ENCODE measurements around the gene LAMA3. TPM values are rescaled to one million over a fixed set of nuclear protein-coding genes. Genes with fewer than 3 reads are reported as not detected.

LAMA3 gene
- total and polyA plus RNA-seq, 10 of the 15 experiments (the other 5 are each of a cell fraction or from before 2014, with no cell fraction given) = 0.37 to 6.5 (median 5.4) TPM

- no peak for TF ChIP-seq ZNF592 (IDR thresholded peaks at IDR 0.05)
- no peak for TF ChIP-seq EED (IDR thresholded peaks at IDR 0.05; ENCODE audit: low read depth)
- no peak for TF ChIP-seq BACH1 (IDR thresholded peaks at IDR 0.05; ENCODE audit: borderline replicate concordance)
- no peak for TF ChIP-seq SP1 (IDR thresholded peaks at IDR 0.05; ENCODE audit: low read depth, low read length)
These were observed 158.2 kb downstream of the LAMA3 start (continued) for GRCh38 chr18:23847321-23847986.

GRCh38 chr18:23849141-23849540 is 159.9 kb downstream of the LAMA3 start:
- Histone ChIP-seq H2AFZ (ENCODE audit: control insufficient read depth, low read depth, low read length) (no peak overlapping the region), H3K27ac (ENCODE audit: control insufficient read depth, insufficient read depth) (no peak overlapping the region), H3K4me3 (no peak overlapping the region), H3K9me3 (replicated peaks; ENCODE audit: control insufficient read depth, insufficient read depth, low read length) (no peaks in the 10 kb centered on the region), H3K36me3 (ENCODE audit: control insufficient read depth in 2 of 2, insufficient read depth in 2 of 2, low read length in 1 of 2) (no peaks in the 10 kb centered on the region), H4K20me1 (ENCODE audit: control insufficient read depth, insufficient read depth) (no peaks in the 10 kb centered on the region), H3K4me2 (ENCODE audit: control insufficient read depth, insufficient read depth) (no peak overlapping the region), H3K4me1 (ENCODE audit: control insufficient read depth, insufficient read depth, low read length) (peaks cover 5% of the 10 kb centered on the region; the same call in 1 of the 2 replicates), H3K9ac (ENCODE audit: control insufficient read depth, insufficient read depth, low read length) (no peak overlapping the region), H3K79me2 (ENCODE audit: control insufficient read depth, insufficient read depth, low read length) (no peaks in the 10 kb centered on the region), H3K27me3 (replicated peaks in 1 of 2; ENCODE audit: control insufficient read depth in 2 of 2, insufficient read depth in 2 of 2, low read length in 1 of 2) (no peaks in the 10 kb centered on the region)
- SMC1A ChIA-PET (ENCODE audit: uncharacterized antibody, unreplicated experiment) = no interaction called here
- ATAC-seq = no peak
- TF ChIP-seq USF1 (IDR thresholded peaks at IDR 0.05; ENCODE audit: borderline replicate concordance, extremely low read length, insufficient read depth, low read depth, low read length) (no peak), FOXK2 (IDR thresholded peaks at IDR 0.05) (no peak), RB1 (IDR thresholded peaks at IDR 0.05; ENCODE audit: borderline replicate concordance) (no peak), SUZ12 (IDR thresholded peaks at IDR 0.05; ENCODE audit: unreplicated experiment) (no peak), PKNOX1 (IDR thresholded peaks at IDR 0.05) (no peak), MYB (IDR thresholded peaks at IDR 0.05; ENCODE audit: borderline replicate concordance, low read depth, low read length) (no peak), JUNB (IDR thresholded peaks at IDR 0.05) (no peak), ASH2L (IDR thresholded peaks at IDR 0.05; ENCODE audit: borderline replicate concordance, low read depth) (no peak), NKRF (conservative IDR thresholded peaks at IDR 0.05) (no peak), NR2C1 (IDR thresholded peaks at IDR 0.05) (no peak)
- CTCF ChIA-PET = no interaction called here
- RAD21 ChIA-PET (ENCODE audit: unreplicated experiment) = no interaction called here
- in situ Hi-C loops (cut with MboI) = no loop called here
- WGBS (ENCODE audit: insufficient coverage, insufficient replicate concordance, low lambda C conversion rate, missing lambda C conversion rate) = 33% methylated on average over 1 of the region's 1 CpG
- intact Hi-C loops (cut with micrococcal nuclease; ENCODE audit: unreplicated experiment) = no loop called here
- POLR2A ChIA-PET = no interaction called here
- peak; percentile 47 for FAIRE-seq
- no TSS peak for BruUV-seq (replicated peaks)
- no peak for DNase-seq (ENCODE audit: low read depth, low spot score)

All from GM12878 (cell line).